CD4-positive, alpha-beta T cell treated with Interleukin-15 for 4 hours (primary cell): ENCODE results near the gene GABRG3.
"Not testable (repeated sequence)": the region's sequence is repeated elsewhere in the genome, so short reads cannot be mapped to it uniquely, and the experiment has no call there.

Experiments used
- DNase-seq: peaks from one replicate; pipeline ENCODE4 v3.0.0-alpha.2; 2020; ENCODE audit warnings: low spot score

GABRG3 gene

DNA sequence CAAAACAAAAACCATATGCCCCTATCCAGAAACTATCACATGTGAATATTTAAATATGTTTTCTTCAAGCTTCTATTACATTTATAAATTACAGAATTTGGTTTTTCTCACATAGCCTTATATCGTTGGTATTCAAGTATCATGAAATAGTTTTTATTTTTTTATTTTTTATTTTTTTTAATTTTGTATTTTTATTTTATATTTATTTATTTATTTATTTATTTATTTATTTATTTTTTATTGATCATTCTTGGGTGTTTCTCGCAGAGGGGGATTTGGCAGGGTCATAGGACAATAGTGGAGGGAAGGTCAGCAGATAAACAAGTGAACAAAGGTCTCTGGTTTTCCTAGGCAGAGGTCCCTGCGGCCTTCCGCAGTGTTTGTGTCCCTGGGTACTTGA, 32.0 kb downstream of the GABRG3 start:
- DNase-seq, result not testable (repeated sequence)

DNA sequence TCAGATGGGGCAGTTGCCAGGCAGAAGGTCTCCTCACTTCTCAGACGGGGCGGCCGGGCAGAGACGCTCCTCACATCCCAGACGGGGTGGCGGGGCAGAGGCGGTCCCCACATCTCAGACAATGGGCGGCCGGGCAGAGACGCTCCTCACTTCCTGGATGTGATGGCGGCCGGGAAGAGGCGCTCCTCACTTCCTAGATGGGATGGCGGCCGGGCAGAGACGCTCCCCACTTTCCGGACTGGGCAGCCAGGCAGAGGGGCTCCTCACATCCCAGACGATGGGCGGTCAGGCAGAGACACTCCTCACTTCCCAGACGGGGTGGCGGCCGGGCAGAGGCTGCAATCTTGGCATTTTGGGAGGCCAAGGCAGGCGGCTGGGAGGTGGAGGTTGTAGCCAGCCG, 33.2 kb downstream of the GABRG3 start:
- DNase-seq, result not testable (repeated sequence)

DNA sequence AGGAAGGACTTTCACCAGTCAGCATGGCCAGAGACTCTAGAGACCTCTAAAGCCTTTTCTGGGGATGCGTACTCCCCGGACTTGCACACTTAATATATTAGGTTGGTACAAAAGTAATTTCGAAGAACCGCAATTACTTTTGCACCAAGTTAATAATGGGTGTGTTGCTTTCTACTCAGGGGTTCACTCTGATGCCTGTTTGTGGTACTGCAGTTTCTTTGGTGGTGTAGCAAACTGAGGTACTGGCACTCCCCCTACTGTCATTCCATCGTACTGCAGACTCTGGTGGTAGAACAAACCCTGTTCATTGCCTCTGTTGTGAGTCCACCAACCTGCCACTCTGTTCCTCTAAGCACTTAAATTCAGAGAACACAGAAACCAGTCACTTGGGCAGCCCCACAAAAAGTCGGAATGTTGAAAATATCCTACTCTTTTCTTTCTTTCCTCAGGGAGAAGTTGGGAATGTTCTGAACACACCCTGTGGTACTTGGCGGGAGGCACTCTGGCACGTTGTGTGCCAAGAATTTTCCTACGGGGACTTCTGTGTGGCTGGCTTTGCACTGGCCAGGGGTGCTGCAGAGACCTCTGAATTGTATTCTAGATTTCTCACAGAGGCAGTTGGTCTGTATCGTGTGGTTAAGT, 46.3 kb downstream of the GABRG3 start:
- peak; percentile 0 for DNase-seq

DNA sequence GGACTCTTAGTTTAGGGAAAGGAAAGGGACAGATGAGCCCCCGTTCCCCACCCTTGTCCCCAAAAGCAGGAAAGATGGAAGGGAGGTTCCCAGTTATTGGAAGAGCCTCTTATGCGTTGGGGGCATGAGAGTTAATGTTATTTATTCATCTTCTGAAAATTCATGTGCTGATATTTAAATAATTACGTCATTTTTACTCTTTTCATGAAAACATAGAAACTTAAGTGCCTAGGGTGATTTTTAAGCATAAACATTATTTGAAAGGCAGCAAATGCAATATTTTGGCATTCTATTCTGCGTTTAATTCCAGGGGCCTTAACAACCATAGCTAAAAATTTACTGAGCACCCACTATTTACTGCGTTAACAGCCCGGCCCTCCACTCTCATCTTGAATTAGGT, 48.7 kb downstream of the GABRG3 start:
- no peak for DNase-seq

DNA sequence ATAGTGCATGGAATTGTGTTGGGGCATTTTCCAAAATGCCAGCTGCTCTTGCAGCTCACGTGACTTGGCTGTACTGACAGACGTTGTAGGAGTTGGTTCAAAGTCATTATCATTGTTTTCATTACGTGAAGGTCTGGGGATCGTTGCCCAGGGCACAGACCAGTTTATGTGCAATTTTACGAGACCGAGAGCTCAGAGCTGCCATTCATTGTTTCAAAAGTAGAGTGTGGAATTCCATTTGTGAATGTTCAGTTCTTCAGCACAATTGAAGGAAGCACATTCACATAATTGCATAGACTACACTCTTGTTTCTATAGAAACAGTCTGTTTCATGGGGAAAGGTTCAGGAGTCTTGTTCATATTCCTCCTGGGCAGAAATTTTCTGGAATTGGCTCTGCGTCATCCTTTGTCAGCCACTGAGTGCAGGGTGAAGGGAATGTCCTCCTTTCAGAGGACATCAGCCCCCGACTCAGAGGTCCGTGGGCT, 54.5 kb downstream of the GABRG3 start:
- no peak for DNase-seq

DNA sequence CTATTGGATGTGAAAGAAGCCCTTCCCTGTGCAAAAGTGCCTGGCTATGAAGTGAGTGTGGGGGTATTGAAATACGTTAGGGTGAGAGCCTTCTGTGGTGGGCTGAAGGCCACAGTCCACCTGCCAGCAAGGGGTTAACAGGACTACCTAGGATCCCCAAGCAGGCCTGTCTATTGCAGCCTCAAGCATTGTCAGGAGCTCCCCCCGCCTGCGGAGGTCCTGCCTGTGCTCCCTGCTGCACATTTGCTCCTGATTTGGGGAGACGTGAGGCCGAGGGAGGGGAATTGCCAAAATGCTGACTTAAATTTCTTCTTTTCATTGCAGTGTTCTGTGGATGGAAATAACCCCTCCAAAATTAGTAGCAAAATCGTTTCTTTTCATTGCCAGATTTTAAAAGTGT, 56.2 kb downstream of the GABRG3 start:
- no peak for DNase-seq

DNA sequence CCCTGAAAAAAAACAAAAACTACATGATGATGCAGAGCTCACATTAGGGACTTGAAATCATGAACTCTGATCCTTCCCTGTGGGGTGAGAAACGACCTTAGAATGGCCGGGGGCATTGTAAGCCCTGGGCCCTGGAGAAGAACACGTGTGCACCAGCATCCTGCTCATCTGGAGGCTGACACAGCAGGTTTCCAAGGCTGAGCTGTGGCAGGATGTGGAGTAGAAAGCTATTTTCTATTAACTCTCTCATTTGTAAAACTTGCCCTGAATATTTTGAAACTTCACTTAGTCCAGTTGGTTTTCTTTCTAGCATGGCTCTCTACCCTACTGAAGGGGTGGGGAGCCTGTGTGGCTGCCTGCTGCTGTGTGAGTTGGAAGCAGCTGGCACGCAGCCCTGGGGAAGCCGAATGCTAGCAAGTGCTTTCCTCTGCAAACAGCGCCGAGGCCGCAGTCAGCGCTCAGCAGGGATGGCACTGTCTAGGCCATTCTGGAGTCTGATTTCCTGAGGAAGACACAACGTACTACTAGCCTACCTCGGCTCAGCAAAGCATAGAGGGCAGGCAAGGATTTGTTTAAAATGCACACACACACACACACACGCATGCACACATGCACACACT, 58.0 kb downstream of the GABRG3 start:
- no peak for DNase-seq

DNA sequence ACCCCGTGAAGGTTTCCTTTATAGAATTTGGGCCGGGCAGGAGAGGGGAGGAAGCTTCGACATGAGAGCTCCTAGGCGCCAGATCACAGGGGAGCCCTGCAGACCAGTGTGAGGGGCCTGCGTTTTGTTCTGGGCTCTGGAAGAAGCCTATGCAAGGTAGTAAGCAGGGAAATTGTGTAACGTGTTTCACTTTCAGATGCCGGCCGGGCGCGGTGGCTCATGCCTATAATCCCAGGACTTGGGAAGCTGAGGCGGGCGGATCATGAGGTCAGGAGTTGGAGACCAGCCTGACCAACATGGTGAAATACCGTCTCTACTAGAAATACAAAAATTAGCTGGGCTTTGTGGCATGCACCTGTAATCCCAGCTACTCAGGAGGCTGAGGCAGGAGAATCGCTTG, 65.2 kb downstream of the GABRG3 start:
- DNase-seq, result no peak

DNA sequence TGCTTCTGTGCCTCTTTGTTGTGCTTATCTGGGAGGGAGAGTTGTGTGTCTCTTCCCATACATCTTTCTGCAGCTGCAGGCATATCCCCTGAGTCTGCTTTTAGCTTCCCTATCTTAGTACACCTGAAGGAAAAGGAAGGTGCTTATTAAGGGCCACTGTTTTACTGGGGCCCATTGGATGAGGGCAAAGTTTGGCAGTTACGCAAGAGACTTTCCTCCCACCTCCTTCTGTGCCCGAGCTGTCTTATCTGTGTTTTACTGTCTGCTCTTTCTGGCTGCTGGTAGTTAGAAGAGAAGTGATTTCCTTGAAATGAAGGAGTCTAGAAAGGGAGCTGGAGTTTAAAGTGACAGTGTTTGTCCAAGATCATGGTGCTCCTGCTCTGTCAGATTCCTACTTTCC, 66.5 kb downstream of the GABRG3 start:
- DNase-seq, result no peak

DNA sequence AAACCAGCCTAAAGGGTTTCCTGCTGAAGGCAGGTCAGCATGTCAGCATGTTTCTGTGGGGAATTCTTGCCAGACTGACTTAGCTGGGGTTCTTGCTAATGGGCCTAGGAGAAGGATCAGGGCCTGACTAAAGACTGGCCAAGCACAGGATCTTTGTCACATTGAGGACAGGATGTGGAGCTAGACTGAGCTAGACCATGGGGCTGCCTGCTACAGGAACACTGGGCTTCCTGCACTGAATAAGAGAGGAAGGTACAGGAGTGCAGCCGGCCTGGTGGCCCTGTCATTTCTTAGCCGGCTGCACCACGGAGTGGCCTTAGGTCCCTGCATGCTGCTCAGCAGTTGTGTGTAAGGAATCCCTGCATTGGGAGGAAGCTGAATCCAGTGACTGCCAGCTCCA, 68.2 kb downstream of the GABRG3 start:
- DNase-seq, result no peak

DNA sequence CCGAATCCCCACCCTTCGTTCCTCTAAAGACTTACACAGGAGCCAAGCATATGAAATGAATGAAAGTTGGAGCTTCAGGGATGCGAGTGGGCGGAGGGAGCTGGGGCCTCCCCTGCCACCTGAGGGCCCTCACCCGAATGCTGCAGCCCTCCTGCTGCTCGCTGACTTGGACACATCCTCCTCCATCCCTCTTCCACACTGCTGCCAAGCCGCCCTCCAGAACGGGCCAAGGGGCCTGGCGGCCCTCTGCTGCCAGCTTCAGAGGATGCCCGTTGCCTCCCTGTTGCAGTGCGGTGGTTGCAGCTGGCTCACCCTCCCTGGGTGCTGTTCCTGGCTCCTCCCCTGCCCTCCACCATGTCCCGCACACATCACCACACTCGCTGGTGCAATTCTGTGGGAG, 71.2 kb downstream of the GABRG3 start:
- DNase-seq, result no peak

DNA sequence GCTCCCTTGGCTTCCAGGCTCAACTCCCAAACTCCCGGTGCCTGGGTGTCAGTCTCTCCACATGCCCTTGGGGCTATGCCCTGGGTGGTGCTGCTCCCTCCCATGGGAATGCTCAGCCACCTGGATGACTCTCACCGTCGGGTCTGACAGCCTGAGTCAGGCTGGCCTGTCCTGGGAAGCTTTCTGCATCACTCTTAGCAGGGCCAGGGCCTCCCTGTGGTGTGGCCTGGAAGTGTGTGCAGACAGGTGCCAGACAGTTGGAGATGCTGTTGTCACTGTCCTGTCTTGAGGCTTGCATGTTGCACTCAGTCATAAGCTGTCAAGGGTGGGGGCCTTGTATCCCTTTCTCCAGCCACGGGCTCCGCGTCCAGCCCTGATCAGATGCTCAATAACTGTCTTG, 71.7 kb downstream of the GABRG3 start:
- DNase-seq, result no peak

DNA sequence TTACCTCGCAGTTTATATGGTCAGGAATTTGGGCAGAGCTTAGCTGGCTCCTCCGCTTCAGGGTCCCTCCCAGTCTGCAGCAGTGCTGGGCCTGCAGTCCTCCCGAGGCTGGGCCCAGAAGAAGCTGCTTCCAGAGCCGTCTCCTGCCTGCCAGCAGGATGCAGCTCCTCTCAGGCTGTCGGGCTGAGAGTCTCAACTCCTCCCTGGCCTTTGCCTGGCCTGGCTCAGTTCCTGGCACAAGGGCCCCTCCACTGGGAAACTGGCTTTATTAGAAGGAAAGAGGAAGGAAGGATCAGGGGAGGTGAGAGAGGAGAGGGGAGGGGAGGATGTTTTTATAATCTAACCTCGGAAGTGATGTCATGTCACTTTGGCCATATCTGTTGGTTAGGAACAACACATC, 72.8 kb downstream of the GABRG3 start:
- DNase-seq, result no peak

DNA sequence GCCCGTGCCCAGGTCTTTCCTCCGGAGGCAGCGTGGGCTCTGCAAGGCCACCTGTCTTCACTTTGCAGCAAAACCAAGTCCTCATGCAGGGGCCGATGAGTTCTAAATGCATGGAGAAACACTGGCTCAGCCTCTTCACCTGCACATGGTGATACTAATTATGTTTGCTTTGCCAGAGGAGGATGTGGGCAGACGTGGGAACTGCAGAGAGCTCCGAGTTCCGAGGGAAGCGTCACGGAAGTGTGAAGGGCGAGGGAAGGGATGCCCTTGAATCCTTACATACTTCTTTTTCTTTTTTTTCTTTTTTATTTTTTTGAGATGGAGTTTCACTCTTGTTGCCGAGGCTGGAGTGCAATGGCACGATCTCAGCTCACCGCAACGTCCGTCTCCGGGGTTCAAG, 74.8 kb downstream of the GABRG3 start:
- DNase-seq, result no peak

DNA sequence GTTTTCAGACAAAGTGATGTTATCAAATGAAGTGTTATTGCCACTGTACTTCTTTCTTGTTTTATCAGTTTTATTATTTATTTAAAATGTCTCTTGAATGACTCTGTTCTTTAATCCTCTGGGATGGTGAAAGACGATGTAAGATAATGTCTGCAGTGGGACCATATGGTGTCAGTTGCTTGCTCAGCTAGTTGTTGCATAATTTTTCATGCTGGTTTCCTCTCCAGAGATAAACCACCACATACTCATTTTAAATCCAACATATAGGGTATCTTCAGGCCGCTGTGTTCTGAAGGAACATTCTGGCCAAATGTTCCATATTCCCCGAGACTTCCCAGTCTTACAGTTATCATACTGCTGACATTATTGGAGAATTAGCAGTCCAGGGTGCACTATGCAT, 75.9 kb downstream of the GABRG3 start:
- DNase-seq, result no peak

DNA sequence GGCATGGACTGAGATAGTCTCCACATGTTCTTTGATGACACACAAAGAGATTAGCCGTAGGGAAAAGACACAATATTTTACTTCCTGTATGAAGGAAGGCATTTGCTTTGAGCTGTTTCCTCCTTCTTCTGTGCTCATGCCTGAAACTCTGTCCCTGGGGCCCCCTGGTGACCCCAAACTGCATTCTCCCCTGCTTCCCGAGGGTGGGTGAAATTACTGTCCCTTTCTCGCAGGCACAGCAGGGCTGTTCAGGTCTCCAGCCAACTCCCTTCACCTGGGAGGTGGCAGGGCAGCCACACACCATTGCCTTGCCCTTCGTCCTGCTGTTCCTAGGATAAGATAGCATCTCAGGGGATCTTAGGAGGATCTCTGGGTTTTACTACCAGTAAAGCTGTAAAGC, 79.2 kb downstream of the GABRG3 start:
- no peak for DNase-seq

DNA sequence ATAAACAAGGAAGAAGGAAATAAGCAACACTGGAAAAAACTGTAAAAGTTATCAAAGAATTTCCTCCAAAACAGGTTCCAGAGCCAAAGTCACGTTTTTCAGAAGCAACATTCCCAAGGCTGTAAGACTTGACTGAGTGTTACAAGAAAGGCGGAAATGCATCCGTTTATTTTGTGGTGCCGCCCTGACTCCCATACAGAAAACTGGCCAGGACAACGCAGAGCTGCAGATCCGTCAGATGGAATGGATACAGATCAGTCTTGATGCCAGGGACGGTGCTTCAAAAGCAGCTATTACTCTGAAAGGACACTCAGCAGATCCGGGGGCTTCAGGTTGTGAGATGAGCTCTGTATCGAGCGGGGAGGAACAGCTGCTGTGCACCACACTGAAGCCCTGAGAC, 83.4 kb downstream of the GABRG3 start:
- DNase-seq, result no peak

DNA sequence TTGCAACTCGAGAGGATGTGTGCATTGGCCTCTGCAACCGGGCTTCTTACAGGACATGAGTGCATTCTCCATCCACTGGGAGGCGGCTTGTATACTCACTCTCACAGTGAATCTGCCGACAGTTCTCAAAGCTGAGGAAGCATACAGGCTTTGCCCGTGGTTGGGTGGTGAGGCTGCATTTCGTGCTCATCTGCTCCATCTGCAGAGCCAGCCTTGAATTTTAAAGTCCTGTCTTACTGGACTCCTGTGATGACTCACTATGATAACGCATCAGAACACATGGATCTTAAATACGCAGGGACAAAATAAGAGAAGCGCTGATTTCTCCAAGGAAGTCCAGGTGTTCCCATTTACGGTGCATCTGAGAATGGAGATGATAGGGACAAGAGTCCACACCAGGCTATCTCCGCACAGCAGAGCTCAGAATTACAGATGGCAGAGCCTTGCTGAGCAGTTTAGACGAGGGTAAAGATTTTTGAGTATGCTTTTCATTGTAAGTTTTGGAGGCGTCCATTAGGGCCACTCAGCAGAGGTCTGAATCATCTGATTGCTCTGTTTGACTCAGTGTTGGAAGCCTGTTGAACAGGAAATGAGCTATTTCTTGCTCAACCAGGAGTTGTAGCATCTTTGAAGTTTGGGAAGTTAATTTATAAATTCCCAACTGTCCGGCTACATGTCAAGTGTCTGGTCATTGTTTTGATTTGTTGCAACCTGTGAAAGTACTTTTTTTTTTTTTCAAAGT, 87.1 kb downstream of the GABRG3 start:
- DNase-seq, result no peak

DNA sequence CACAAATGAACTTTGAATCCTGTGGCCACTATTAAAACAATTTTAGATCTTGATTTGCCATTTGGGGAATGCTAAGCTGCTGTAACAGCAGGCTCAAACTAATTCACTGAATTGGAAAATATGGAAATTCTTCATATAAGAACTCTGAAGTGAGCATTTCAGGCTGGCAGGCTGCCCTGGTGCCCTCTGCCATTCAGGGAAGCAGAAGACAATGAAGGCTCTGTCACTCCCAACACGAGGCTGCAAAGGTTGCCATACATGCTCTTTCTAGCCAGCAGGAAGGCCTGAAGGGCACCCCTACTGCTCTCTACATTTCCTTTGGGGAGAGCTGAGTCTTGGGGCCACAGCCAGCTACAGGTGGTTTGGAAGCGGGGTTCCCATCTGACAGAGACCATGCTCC, 88.0 kb downstream of the GABRG3 start:
- DNase-seq, result no peak

DNA sequence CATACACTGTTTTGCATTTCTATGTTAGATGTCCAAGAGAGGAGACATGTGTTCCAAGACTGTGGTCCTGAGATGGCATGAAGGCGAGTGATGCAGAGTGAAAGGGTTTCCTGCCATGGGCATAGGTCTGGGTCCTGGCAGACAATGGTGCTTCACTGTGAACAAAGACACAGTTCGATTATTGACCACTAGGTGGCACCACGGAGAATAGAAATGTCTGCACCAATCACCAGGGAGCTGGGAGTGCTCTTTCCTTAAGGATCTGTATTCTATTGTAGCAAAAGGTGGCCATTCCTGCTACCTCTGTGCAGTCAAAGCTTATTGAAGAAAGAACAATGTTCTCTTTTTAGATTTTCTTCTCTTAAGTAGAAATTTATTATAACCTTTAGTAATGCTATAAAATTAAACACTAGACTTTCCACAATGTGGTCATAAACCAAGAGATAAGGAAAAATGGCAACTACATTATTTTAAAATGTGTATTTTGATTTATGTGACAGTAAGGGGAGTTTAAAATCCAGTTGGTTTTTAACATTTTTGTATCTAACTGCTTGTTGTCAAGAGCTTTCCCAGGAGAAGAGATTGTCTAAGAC, 88.7 kb downstream of the GABRG3 start:
- peak; percentile 2 for DNase-seq

DNA sequence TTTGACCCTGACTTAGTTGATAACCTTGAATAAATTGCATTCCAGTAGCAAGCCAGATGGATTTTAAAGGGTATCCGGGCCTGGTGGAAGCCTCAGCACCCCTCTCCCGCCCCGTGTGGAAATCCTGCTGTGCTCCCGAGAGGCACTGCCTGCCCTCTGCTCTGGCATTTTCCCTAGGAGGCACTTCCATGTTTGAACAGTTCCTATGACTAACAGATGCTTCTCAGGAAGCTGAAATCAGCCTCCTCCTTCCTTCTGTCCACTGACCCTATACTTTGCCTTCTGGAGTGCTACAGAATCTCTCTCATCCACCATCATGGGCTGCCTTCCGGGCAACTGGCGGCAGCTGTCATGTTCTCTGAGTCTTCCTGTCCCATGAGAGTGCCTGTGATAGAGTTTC, 90.8 kb downstream of the GABRG3 start:
- no peak for DNase-seq

DNA sequence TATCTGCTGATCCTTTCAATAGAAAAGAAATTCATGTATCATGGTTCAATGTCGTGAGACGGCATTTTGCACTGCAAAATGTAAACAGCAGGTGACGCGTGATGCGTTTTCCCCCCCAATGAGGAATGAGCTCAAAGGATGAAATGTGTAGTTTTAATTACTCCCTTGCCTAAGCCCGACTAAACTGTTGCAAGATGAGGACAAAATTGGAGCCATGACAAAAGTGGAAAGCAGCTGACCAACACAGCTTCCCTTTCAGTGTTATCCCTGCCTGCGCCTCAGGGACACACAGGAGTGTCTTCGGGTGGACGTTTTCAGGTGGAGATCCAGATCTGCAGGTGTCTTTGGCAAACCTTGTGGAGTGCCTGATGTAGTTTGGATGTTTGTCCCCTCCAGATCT, 92.0 kb downstream of the GABRG3 start:
- DNase-seq, result no peak

DNA sequence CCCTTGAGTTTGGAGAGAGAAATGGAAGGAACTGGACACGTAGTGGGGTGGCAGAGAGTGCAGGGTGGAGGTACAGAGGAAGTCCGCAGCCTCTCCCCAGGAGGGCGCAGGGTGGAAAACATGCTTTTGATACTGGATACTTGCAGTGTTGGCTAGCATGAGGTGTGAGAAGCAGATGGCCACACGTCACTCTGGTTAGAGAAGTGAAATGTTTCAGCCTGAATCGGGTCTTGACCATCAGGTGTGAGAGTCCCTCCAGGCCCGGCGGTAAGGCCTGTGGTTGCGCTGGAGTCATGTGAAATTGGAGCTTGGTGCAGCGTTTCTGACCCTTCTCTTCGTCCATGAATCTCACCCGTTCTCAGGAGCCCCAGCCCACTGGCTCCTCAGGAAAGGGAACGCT, 93.1 kb downstream of the GABRG3 start:
- DNase-seq, result no peak
